Lung (tissue), 12 donors: ENCODE data around the gene PHF14. TPM values are rescaled to one million over a fixed set of nuclear protein-coding genes. Genes with fewer than 3 reads are reported as not detected.

ENCODE experiments used
- ATAC-seq: fragments of 200-7000 bp; cut with Tn5 transposase; one replicate; pipeline ENCODE4 v1.9.1; 2020; ENCODE audit warnings: moderate number of reproducible peaks; ENCODE audit not compliant: insufficient read depth, low FRiP score
- DNase-seq, 3 donors: peaks; one replicate each; pipeline ENCODE4 v3.0.0-alpha.2; 2013 to 2017
- H3K27ac ChIP-seq, 2 donors: one replicate each; pipeline ENCODE4 v1.5.1; 2013; ENCODE audit warnings: mild to moderate bottlenecking in 2 of 2, moderate library complexity in 2 of 2, control low read depth in 1 of 2, inconsistent platforms in 1 of 2, low read depth in 1 of 2, low read length in 1 of 2
- H3K27me3 ChIP-seq, 3 donors: one replicate each; pipeline ENCODE4 v1.5.1; 2013; ENCODE audit warnings: low read length in 2 of 3; ENCODE audit not compliant: control insufficient read depth in 3 of 3, insufficient read depth in 3 of 3
- H3K36me3 ChIP-seq, 4 donors: one replicate each; pipeline ENCODE4 v1.5.1; 2013; ENCODE audit warnings: low read length in 4 of 4, mild to moderate bottlenecking in 1 of 4, moderate library complexity in 1 of 4; ENCODE audit not compliant: control insufficient read depth in 4 of 4, insufficient read depth in 4 of 4
- H3K4me1 ChIP-seq, 5 donors: one replicate each; pipeline ENCODE4 v1.5.1; 2013; ENCODE audit warnings: low read length in 5 of 5, mild to moderate bottlenecking in 2 of 5, moderate library complexity in 1 of 5; ENCODE audit not compliant: control insufficient read depth in 5 of 5, insufficient read depth in 5 of 5
- H3K4me3 ChIP-seq: one replicate; pipeline ENCODE4 v1.5.1; 2013; ENCODE audit warnings: mild to moderate bottlenecking, control low read depth, moderate library complexity
- H3K9ac ChIP-seq, 2 donors: one replicate each; pipeline ENCODE4 v1.5.1; 2013; ENCODE audit warnings: low read length in 2 of 2, control low read depth in 1 of 2; ENCODE audit not compliant: insufficient read depth in 1 of 2
- H3K9me3 ChIP-seq, 4 donors: one replicate each; pipeline ENCODE4 v1.5.1; 2013; ENCODE audit warnings: low read length in 3 of 4, mild to moderate bottlenecking in 1 of 4, moderate library complexity in 1 of 4; ENCODE audit not compliant: control insufficient read depth in 4 of 4, insufficient read depth in 3 of 4
- CTCF ChIP-seq: IDR thresholded peaks from 2 replicates; pipeline ENCODE4 v1.5.1; 2012; ENCODE audit warnings: mild to moderate bottlenecking; ENCODE audit errors: control extremely low read depth, extremely low read depth
- WGBS, 2 donors: extraction: QIAGEN DNeasy Blood & Tissue Kit; methylation state at CpG; one replicate each; pipeline ENCODE4 v1.1.7; 2013; 5-methylcytosine and 5-hydroxymethylcytosine counted together
- polyA plus RNA-seq, 2 donors: library from polyadenylated mRNA; stranded (reverse); fragments of 200-250 nt; gene quantifications; one replicate each; pipeline ENCODE4 v1.2.1, GENCODE V29; 2013
- total RNA-seq, 2 donors: library from RNA; depleted of rRNA in 1 of 2; stranded (reverse); fragments of >200 nt in 1 of 2; gene quantifications; one replicate each; pipeline ENCODE4 v1.2.1, GENCODE V29; 2014 to 2021
- donor health status: control.
- donor health status: control.
- donor health status: Bipolar disorder and iron deficiency.
- donor health status: healthy.
- donor health status: DM: yes; HTN: yes; CAD: no.

PHF14 gene
- total and polyA plus RNA-seq, 4 donors, result 12.9 to 89.5 (median 24.7) TPM

GRCh38 chr7:11005202-11005601 is 31.5 kb downstream of the PHF14 start:
- Histone ChIP-seq H3K4me3 (no peak overlapping the region), H3K9ac (no peak overlapping the region), H3K4me1 (peaks cover 0 to 6% (median 2%) of the 10 kb centered on the region in 5 donors), H3K9me3 (no peaks in the 10 kb centered on the region), H3K27me3 (no peaks in the 10 kb centered on the region), H3K36me3 (peaks cover 0 to 5% (median 2%) of the 10 kb centered on the region in 4 donors), H3K27ac (no peak overlapping the region)
- ATAC-seq, result no peak
- DNase-seq, result no peak
- no peak for TF ChIP-seq CTCF

GRCh38 chr7:11006291-11006690 is 32.6 kb downstream of the PHF14 start:
- 72 to 94% methylated on average over 3 of the region's 3 CpGs for WGBS, 2 donors
- Histone ChIP-seq H3K9me3 (no peaks in the 10 kb centered on the region), H3K27me3 (no peaks in the 10 kb centered on the region), H3K36me3 (peaks cover 0 to 5% (median 2%) of the 10 kb centered on the region in 4 donors), H3K9ac (no peak overlapping the region), H3K4me1 (peaks cover 0 to 6% (median 2%) of the 10 kb centered on the region in 5 donors), H3K27ac (no peak overlapping the region), H3K4me3 (no peak overlapping the region)
- DNase-seq (peak in 2 of 3 donors; percentile 54 to 60), ATAC-seq (no peak)
- no peak for TF ChIP-seq CTCF

- Histone ChIP-seq H3K27ac (no peak overlapping the region), H3K9me3 (no peaks in the 10 kb centered on the region), H3K9ac (no peak overlapping the region), H3K36me3 (peaks cover 4 to 7% (median 6%) of the 10 kb centered on the region in 4 donors), H3K27me3 (no peaks in the 10 kb centered on the region), H3K4me3 (no peak overlapping the region), H3K4me1 (peaks cover 0 to 4% (median 2%) of the 10 kb centered on the region in 5 donors)
- WGBS, 2 donors, result 58 to 65% methylated on average over 1 of the region's 1 CpG
- ATAC-seq, result no peak
- DNase-seq, result no peak
- no peak for TF ChIP-seq CTCF
Observed at GRCh38 chr7:11009631-11010030, 36.0 kb downstream of the PHF14 start.

- ATAC-seq (no peak), DNase-seq (no peak)
- H3K27me3 ChIP-seq, result no peaks in the 10 kb centered on the region
- H3K4me3 ChIP-seq, result no peak overlapping the region
- no peak overlapping the region for H3K27ac ChIP-seq
- H3K9ac ChIP-seq, result no peak overlapping the region
- WGBS, 2 donors, result 90 to 94% methylated on average over 1 of the region's 1 CpG
- peaks cover 3 to 16% (median 7%) of the 10 kb centered on the region in 4 donors for H3K36me3 ChIP-seq
- no peaks in the 10 kb centered on the region for H3K9me3 ChIP-seq
- TF ChIP-seq CTCF, result no peak
- H3K4me1 ChIP-seq, result peaks cover 0 to 6% (median 3%) of the 10 kb centered on the region in 5 donors
Observed at GRCh38 chr7:11021468-11021867, 47.8 kb downstream of the PHF14 start.
